Stomach (tissue), 4 donors: ENCODE data around the gene IL32.
"Not testable (repeated sequence)": the region's sequence is repeated elsewhere in the genome, so short reads cannot be mapped to it uniquely, and the experiment has no call there.

Experiments
- EP300 ChIP-seq: sonication (generic); formaldehyde crosslinking; IDR thresholded peaks from one replicate; pipeline ENCODE4 v1.6.1; 2017; ENCODE audit warnings: antibody characterized with exemption
- POLR2AphosphoS5 ChIP-seq, 3 donors: sonication (generic); formaldehyde crosslinking; IDR thresholded peaks; one replicate each; pipeline ENCODE4 v1.6.1; 2016; ENCODE audit warnings: antibody characterized with exemption in 3 of 3
- TF ChIP-seq, protein P1 (sequence below), 7 experiments: fragments of 450-650 bp in 4 of 7; fragments of 200-600 bp in 3 of 7; sonication (generic) in 3 of 7; IDR thresholded peaks; one replicate each; pipeline ENCODE4 v1.5.1; 2016 to 2019; ENCODE audit warnings: antibody characterized with exemption in 7 of 7, control low read depth in 2 of 7, mild to moderate bottlenecking in 1 of 7

DNA sequence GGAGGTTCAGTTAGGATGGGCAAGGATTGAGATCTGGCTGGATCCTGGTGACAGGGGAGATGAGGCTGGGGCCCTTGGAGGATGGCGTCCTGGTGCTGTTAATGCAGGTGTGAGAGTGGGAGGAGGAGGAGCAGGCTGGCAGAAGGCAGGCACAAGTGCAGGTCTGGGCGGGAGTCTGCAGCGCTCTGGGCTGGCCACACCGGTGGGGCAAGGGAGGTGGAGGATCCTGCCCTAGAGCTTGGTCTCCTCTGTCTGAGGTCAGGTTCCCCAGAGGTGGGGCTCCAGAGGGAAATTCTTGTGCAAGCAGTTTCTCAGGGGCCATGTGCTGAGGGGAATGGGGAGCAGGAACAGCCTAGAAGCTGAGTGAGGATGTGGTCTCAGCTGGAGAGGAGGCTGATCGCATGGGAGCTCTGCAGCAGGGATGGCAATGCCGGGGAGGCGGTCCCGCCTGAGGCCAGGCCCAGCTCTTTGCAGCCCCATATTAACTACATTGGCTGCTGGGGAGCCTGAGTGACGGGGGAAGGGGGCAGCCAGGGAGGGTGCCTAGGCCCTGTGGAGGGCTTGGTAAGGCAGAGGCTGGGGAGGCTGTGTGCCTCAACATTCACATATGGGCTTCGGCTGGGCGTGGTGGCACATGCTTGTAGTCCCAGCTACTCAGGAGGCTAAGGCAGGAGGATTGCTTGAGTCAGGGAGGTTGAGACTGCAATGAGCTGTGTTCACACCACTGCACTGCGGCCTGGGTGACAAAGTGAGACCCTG is 12.7 kb upstream of the IL32 start:
- TF ChIP-seq, protein P1, sequence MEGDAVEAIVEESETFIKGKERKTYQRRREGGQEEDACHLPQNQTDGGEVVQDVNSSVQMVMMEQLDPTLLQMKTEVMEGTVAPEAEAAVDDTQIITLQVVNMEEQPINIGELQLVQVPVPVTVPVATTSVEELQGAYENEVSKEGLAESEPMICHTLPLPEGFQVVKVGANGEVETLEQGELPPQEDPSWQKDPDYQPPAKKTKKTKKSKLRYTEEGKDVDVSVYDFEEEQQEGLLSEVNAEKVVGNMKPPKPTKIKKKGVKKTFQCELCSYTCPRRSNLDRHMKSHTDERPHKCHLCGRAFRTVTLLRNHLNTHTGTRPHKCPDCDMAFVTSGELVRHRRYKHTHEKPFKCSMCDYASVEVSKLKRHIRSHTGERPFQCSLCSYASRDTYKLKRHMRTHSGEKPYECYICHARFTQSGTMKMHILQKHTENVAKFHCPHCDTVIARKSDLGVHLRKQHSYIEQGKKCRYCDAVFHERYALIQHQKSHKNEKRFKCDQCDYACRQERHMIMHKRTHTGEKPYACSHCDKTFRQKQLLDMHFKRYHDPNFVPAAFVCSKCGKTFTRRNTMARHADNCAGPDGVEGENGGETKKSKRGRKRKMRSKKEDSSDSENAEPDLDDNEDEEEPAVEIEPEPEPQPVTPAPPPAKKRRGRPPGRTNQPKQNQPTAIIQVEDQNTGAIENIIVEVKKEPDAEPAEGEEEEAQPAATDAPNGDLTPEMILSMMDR (IDR thresholded peaks at IDR 0.05), result not testable (repeated sequence)
- not testable (repeated sequence) for TF ChIP-seq POLR2AphosphoS5 (IDR thresholded peaks at IDR 0.05); EP300
